H1 (cell line): ENCODE data around the gene CAP2. TPM values are rescaled to one million over a fixed set of nuclear protein-coding genes. Genes with fewer than 3 reads are reported as not detected.

ENCODE experiments used
- CTCF ChIA-PET: fragments of 300-600 bp; sonication (Branson Sonifier 250); formaldehyde crosslinking; loops from one replicate; lab custom pipeline; 2021; ENCODE audit not compliant: partially characterized antibody; lab: Charles Lee
- POLR2A ChIA-PET: fragments of 300-600 bp; sonication (Branson Sonifier 250); formaldehyde crosslinking; loops from one replicate; lab custom pipeline; 2021; ENCODE audit warnings: inconsistent platforms; ENCODE audit not compliant: partially characterized antibody; lab: Charles Lee
- DNase-seq, 2 experiments: peaks; one replicate each; pipeline versions ENCODE4 v3.0.0 to v3.0.0-alpha.2; 2010 to 2022; ENCODE audit warnings: low spot score in 2 of 2, low read depth in 1 of 2, mixed read lengths in 1 of 2
- FAIRE-seq: peaks from 2 replicates; lab custom pipeline; 2011; peaks lifted over from hg19 to GRCh38; lab: Jason Lieb, UNC
- H2AFZ ChIP-seq: 2 replicates; pipeline ENCODE4 v1.8.1; 2012; ENCODE audit warnings: low read length, inconsistent platforms
- H2AK5ac ChIP-seq: 2 replicates; pipeline ENCODE4 v1.6.1; 2013; ENCODE audit warnings: low read depth, low read length
- H2BK120ac ChIP-seq: replicated peaks from 2 replicates; pipeline ENCODE3; 2013; ENCODE audit warnings: low read depth, low read length, inconsistent platforms
- H2BK12ac ChIP-seq: 2 replicates; pipeline ENCODE4 v1.6.1; 2013; ENCODE audit warnings: low read depth, low read length
- H2BK15ac ChIP-seq: 2 replicates; pipeline ENCODE4 v1.6.1; 2013; ENCODE audit warnings: low read length
- H2BK20ac ChIP-seq: 2 replicates; pipeline ENCODE4 v1.6.1; 2013; ENCODE audit warnings: low read length
- H2BK5ac ChIP-seq: 2 replicates; pipeline ENCODE4 v1.6.1; 2013; ENCODE audit warnings: low read depth, low read length
- H3K14ac ChIP-seq: 2 replicates; pipeline ENCODE4 v1.6.1; 2013; ENCODE audit warnings: inconsistent platforms; ENCODE audit not compliant: insufficient read length
- H3K18ac ChIP-seq: 2 replicates; pipeline ENCODE4 v1.6.1; 2013; ENCODE audit warnings: low read length; ENCODE audit errors: extremely low read depth
- H3K23ac ChIP-seq: 2 replicates; pipeline ENCODE4 v1.6.1; 2013; ENCODE audit warnings: inconsistent platforms; ENCODE audit not compliant: insufficient read length
- H3K23me2 ChIP-seq: 2 replicates; pipeline ENCODE4 v1.6.1; 2013; ENCODE audit warnings: low read depth, low read length
- H3K27ac ChIP-seq: 2 replicates; pipeline ENCODE4 v1.6.1; 2011; ENCODE audit warnings: low read depth, low read length, inconsistent platforms
- H3K27me3 ChIP-seq, 4 experiments: replicated peaks in 1 of 4; 1 replicate in 1 of 4; 2 replicates in 3 of 4; pipeline versions ENCODE4 v1.6.1 to v1.8.1; 2011 to 2013; ENCODE audit warnings: low read length in 3 of 4, mild to moderate bottlenecking in 3 of 4, inconsistent platforms in 2 of 4, mixed read lengths in 2 of 4, moderate library complexity in 1 of 4; ENCODE audit not compliant: control insufficient read depth in 3 of 4, insufficient read depth in 3 of 4; ENCODE audit errors: extremely low read depth in 1 of 4
- H3K36me3 ChIP-seq, 4 experiments: 2 replicates each; pipeline versions ENCODE4 v1.6.1 to v1.8.1; 2011 to 2013; ENCODE audit warnings: mild to moderate bottlenecking in 4 of 4, low read length in 3 of 4, moderate library complexity in 2 of 4, control low read depth in 1 of 4, inconsistent platforms in 1 of 4; ENCODE audit not compliant: insufficient read depth in 4 of 4, control insufficient read depth in 2 of 4
- H3K4ac ChIP-seq: replicated peaks from 2 replicates; pipeline ENCODE3; 2013; ENCODE audit warnings: low read length, low read depth, mixed read lengths, inconsistent platforms; ENCODE audit not compliant: insufficient read length
- H3K4me1 ChIP-seq, 4 experiments: replicated peaks in 1 of 4; 1 replicate in 1 of 4; 2 replicates in 3 of 4; pipeline versions ENCODE4 v1.6.1 to v1.8.1; 2011 to 2013; ENCODE audit warnings: low read length in 3 of 4, inconsistent platforms in 2 of 4, mixed read lengths in 1 of 4; ENCODE audit not compliant: insufficient read depth in 4 of 4, control insufficient read depth in 3 of 4
- H3K4me2 ChIP-seq, 2 experiments: 2 replicates each; pipeline versions ENCODE4 v1.6.1 to v1.8.1; 2011 to 2013; ENCODE audit warnings: low read depth in 2 of 2, low read length in 2 of 2, control low read depth in 1 of 2, inconsistent platforms in 1 of 2, mild to moderate bottlenecking in 1 of 2; ENCODE audit not compliant: insufficient read depth in 1 of 2
- H3K4me3 ChIP-seq, 4 experiments: fragments of 200-600, 300-600 bp in 1 of 4; sonication (generic), shearing (Covaris generic), sonication (Bioruptor Twin) in 1 of 4; 2 replicates each; pipeline versions ENCODE4 v1.5.1 to v1.8.1; 2011 to 2016; ENCODE audit warnings: low read length in 4 of 4, low read depth in 3 of 4, control low read depth in 2 of 4, inconsistent platforms in 2 of 4, mild to moderate bottlenecking in 2 of 4, mixed read lengths in 1 of 4, moderate library complexity in 1 of 4; ENCODE audit not compliant: insufficient read depth in 2 of 4; ENCODE audit errors: extremely low read depth in 1 of 4
- H3K56ac ChIP-seq: replicated peaks from 2 replicates; pipeline ENCODE3; 2013; ENCODE audit warnings: low read depth, mild to moderate bottlenecking, mixed read lengths, low read length, inconsistent platforms; ENCODE audit not compliant: insufficient read length
- H3K79me1 ChIP-seq: 2 replicates; pipeline ENCODE4 v1.6.1; 2013; ENCODE audit warnings: low read depth, low read length, control low read depth
- H3K79me2 ChIP-seq, 2 experiments: 2 replicates each; pipeline versions ENCODE4 v1.6.1 to v1.8.1; 2012 to 2013; ENCODE audit warnings: low read length in 2 of 2, mild to moderate bottlenecking in 2 of 2, inconsistent platforms in 1 of 2; ENCODE audit not compliant: insufficient read depth in 2 of 2, control insufficient read depth in 1 of 2
- H3K9ac ChIP-seq, 4 experiments: replicated peaks in 1 of 4; 1 replicate in 1 of 4; 2 replicates in 3 of 4; pipeline versions ENCODE4 v1.6.1 to v1.8.1; 2011 to 2013; ENCODE audit warnings: low read depth in 3 of 4, low read length in 3 of 4, control low read depth in 2 of 4, mild to moderate bottlenecking in 2 of 4, moderate library complexity in 2 of 4, inconsistent platforms in 1 of 4; ENCODE audit errors: extremely low read depth in 1 of 4
- H3K9me3 ChIP-seq, 2 experiments: 2 replicates each; pipeline versions ENCODE4 v1.6.1 to v1.8.1; 2012 to 2013; ENCODE audit warnings: mild to moderate bottlenecking in 2 of 2, moderate library complexity in 2 of 2, control low read depth in 1 of 2, inconsistent platforms in 1 of 2, low read depth in 1 of 2, low read length in 1 of 2, mixed read lengths in 1 of 2; ENCODE audit not compliant: insufficient read depth in 2 of 2
- H4K20me1 ChIP-seq, 2 experiments: replicated peaks in 1 of 2; 2 replicates each; pipeline versions ENCODE3 to v1.8.1; 2011 to 2013; ENCODE audit warnings: inconsistent platforms in 2 of 2, low read length in 2 of 2, mild to moderate bottlenecking in 1 of 2; ENCODE audit not compliant: insufficient read depth in 2 of 2, control insufficient read depth in 1 of 2
- H4K5ac ChIP-seq: 2 replicates; pipeline ENCODE4 v1.6.1; 2013; ENCODE audit warnings: low read length, low read depth, mixed read lengths, inconsistent platforms; ENCODE audit not compliant: insufficient read length
- H4K8ac ChIP-seq: 2 replicates; pipeline ENCODE4 v1.8.0; 2013; ENCODE audit warnings: mild to moderate bottlenecking, moderate library complexity, low read length, inconsistent platforms; ENCODE audit not compliant: insufficient read depth; ENCODE audit errors: extremely low read depth
- H4K91ac ChIP-seq: replicated peaks from 2 replicates; pipeline ENCODE3; 2013; ENCODE audit warnings: low read length, mixed read lengths, inconsistent platforms; ENCODE audit not compliant: insufficient read length
- BCL11A ChIP-seq, 2 experiments: IDR thresholded peaks; one replicate each; pipeline ENCODE4 v1.6.1; 2011; ENCODE audit warnings: low read depth in 2 of 2, low read length in 2 of 2, mild to moderate bottlenecking in 2 of 2
- E2F6 ChIP-seq: IDR thresholded peaks from 2 replicates; pipeline ENCODE4 v1.6.1; 2012; ENCODE audit warnings: inconsistent platforms
- GABPA ChIP-seq: IDR thresholded peaks from 2 replicates; pipeline ENCODE4 v1.6.1; 2011; ENCODE audit warnings: mild to moderate bottlenecking, low read length, moderate library complexity, borderline replicate concordance; ENCODE audit not compliant: insufficient read depth
- JUN ChIP-seq: IDR thresholded peaks from 2 replicates; pipeline ENCODE4 v1.6.1; 2011; ENCODE audit warnings: low read depth, mild to moderate bottlenecking, improper control_type of control experiment, low read length
- PHF8 ChIP-seq: fragments of 200-600 bp; sonication (generic); conservative IDR thresholded peaks from 2 replicates; pipeline ENCODE4 v1.7.1; 2012; ENCODE audit warnings: low read depth, mild to moderate bottlenecking, inconsistent platforms, low read length, moderate library complexity
- POLR2A ChIP-seq, 2 experiments: IDR thresholded peaks; 1 replicate in 1 of 2; 2 replicates in 1 of 2; pipeline ENCODE4 v1.6.1; 2011; ENCODE audit warnings: low read depth in 2 of 2, low read length in 2 of 2, mild to moderate bottlenecking in 2 of 2; ENCODE audit errors: control extremely low read depth in 1 of 2
- RAD21 ChIP-seq, 2 experiments: IDR thresholded peaks in 1 of 2; conservative IDR thresholded peaks in 1 of 2; 2 replicates each; pipeline ENCODE4 v1.6.1; 2011; ENCODE audit warnings: low read depth in 2 of 2, low read length in 2 of 2, improper control_type of control experiment in 1 of 2, inconsistent platforms in 1 of 2, mild to moderate bottlenecking in 1 of 2, moderate library complexity in 1 of 2
- SIN3A ChIP-seq, 2 experiments: IDR thresholded peaks in 1 of 2; conservative IDR thresholded peaks in 1 of 2; 2 replicates each; pipeline ENCODE4 v1.6.1; 2011 to 2012; ENCODE audit warnings: low read length in 2 of 2, improper control_type of control experiment in 1 of 2, low read depth in 1 of 2, mild to moderate bottlenecking in 1 of 2
- SP2 ChIP-seq: IDR thresholded peaks from 2 replicates; pipeline ENCODE4 v1.6.1; 2012; ENCODE audit warnings: mild to moderate bottlenecking, low read length, inconsistent platforms
- SP4 ChIP-seq: IDR thresholded peaks from 2 replicates; pipeline ENCODE4 v1.6.1; 2012; ENCODE audit warnings: low read length, inconsistent platforms
- TBP ChIP-seq: IDR thresholded peaks from 2 replicates; pipeline ENCODE4 v1.6.1; 2011; ENCODE audit warnings: low read depth, low read length, improper control_type of control experiment
- WGBS, 2 experiments: shearing (Covaris generic) in 1 of 2; methylation state at CpG; one replicate each; pipeline versions ENCODE4 v1.1.6 to v1.1.7; 2013 to 2015; ENCODE audit warnings: low lambda C conversion rate in 2 of 2, mixed read lengths in 2 of 2, inconsistent platforms in 1 of 2, low coverage in 1 of 2, missing lambda C conversion rate in 1 of 2; ENCODE audit not compliant: insufficient replicate concordance in 2 of 2, insufficient coverage in 1 of 2, insufficient read length in 1 of 2; ENCODE audit errors: extremely low coverage in 1 of 2, missing lambda C conversion rate in 1 of 2; 5-methylcytosine and 5-hydroxymethylcytosine counted together
- polyA plus RNA-seq, 7 experiments: library from polyadenylated mRNA; depleted of rRNA in 3 of 7; stranded (reverse) in 5 of 7; unstranded in 2 of 7; fragments of >200 nt in 5 of 7; fragments of 200-250 nt in 2 of 7; gene quantifications; 1 replicate in 5 of 7; 2 replicates in 1 of 7; 4 replicates in 1 of 7; pipeline versions ENCODE4 v1.2.1 to v1.2.3, GENCODE V29; 2011 to 2013; ENCODE audit warnings: missing spikeins in 2 of 7, mixed read lengths in 2 of 7
- total RNA-seq: library from RNA; stranded (reverse); fragmentation: NEBNext Ultra II Directional; extraction: Animal tissue kit (Norgen Biotek cat#: 25700); gene quantifications from 2 replicates; pipeline ENCODE4 v1.2.1, GENCODE V29; 2021

CAP2 gene
- total and polyA plus RNA-seq, 2 of the 8 experiments (the other 6 are each of a cell fraction or from before 2014, with no cell fraction given), result 7.2 to 10.0 TPM

DNA sequence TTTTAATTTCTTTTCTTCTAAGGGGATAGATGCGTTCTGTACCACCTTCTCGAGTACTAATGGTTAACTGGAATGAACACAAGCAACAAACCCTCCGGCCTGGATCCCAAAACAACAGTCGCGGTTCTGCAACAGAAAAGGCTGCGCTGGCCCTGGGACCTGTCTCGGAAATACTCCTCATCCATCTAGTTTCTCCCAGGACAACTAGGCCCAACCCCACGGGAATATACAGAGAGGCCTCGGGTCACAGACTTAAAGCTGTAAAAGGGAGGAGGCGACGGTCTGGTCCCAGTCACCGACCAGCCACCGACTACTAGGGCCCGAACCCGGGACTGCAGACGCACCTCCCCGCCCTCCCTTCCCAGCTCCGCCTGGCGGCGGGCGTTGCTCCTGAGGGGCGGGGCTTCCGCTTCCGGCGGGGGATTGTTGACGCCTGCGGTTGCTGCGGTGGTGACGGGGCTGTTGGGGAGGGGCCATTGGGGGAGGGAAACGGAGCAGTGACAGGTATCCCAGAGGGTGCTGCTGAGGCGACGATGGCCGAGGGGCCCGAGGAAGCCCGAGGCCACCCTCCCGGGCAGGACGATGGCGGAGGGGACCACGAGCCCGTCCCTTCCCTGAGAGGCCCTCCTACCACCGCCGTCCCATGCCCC is 206.6 kb downstream of the CAP2 start, which contains the start of gene FAM8A1:
TSS of gene FAM8A1 (plus strand) at position 426 of the 650 bp plus-strand sequence. CDS start at position 534, 108 bp downstream.
- Histone ChIP-seq H3K23me2 (peaks cover 6% of the 10 kb centered on the region; the same call in 1 of the 2 replicates), H3K27ac (peak within 1 kb of the TSS; percentile 46; the same call in 1 of the 2 replicates), H3K27me3 (no peaks in the 10 kb centered on the region), H4K20me1 (no peaks in the 10 kb centered on the region), H3K4me2 (peak within 1 kb of the TSS; percentile 74 to 76), H2BK12ac (no peak within 1 kb of the TSS), H3K4ac (no peak within 1 kb of the TSS), H3K18ac (peak within 1 kb of the TSS; percentile 72; the same call in 1 of the 2 replicates), H4K5ac (no peak within 1 kb of the TSS), H3K79me2 (no peaks in the 10 kb centered on the region), H3K79me1 (no peaks in the 10 kb centered on the region), H2BK120ac (no peak within 1 kb of the TSS), H3K4me3 (peak within 1 kb of the TSS; percentile 53 to 95 (median 72)), H2AFZ (peak within 1 kb of the TSS; percentile 96), H2AK5ac (no peak within 1 kb of the TSS), H4K8ac (peak within 1 kb of the TSS; percentile 9; the same call in 1 of the 2 replicates), H4K91ac (no peak within 1 kb of the TSS), H3K9me3 (no peaks in the 10 kb centered on the region), H2BK15ac (no peak within 1 kb of the TSS), H2BK5ac (no peak within 1 kb of the TSS; the same call in 1 of the 2 replicates), H2BK20ac (no peak within 1 kb of the TSS), H3K14ac (no peak within 1 kb of the TSS), H3K9ac (peak within 1 kb of the TSS; percentile 0 to 70 (median 66); a peak in 6 of 7 replicates), H3K23ac (no peak within 1 kb of the TSS), H3K36me3 (no peaks in the 10 kb centered on the region), H3K56ac (peak within 1 kb of the TSS; percentile 61), H3K4me1 (0 out of 7 replicates have a peak, but pooled peaks cover 0 to 4% (median under 1%) of the 10 kb centered on the region in 4 experiments)
- WGBS, 2 experiments, result 24% methylated on average over 25 of the region's 42 CpGs; no CpG with 5 or more reads in 1 of the 2 experiments
- CTCF ChIA-PET, result interaction anchor here (0.6 to 2.8 kb wide), 7 partner anchors 9 to 449 kb away, joined by 3 to 15 read pairs (median 4); no protein-coding TSS in a partner anchor
- DNase-seq, result peak; percentile 90 to 96
- FAIRE-seq, result no peak
- POLR2A ChIA-PET, result interaction anchor here (0.6 to 3.2 kb wide), 11 partner anchors 10 to 205 kb away, joined by 3 to 14 read pairs (median 3); partner anchors contain the start of gene NUP153
- TF ChIP-seq JUN (no peak), SIN3A (conservative IDR thresholded peaks at IDR 0.05 in 1 of 2, IDR thresholded peaks at IDR 0.05 in 1 of 2; ENCODE audit: low read depth in 1 of 2, low read length in 2 of 2) (peak in 1 of 2 experiments; percentile 63; a peak in 2 of 4 replicates), SP4 (no peak), E2F6 (peak; percentile 29; the same call in 1 of the 2 replicates), BCL11A (IDR thresholded peaks at IDR 0.05; ENCODE audit: low read depth in 2 of 2, low read length in 2 of 2) (no peak), PHF8 (peak; percentile 66), GABPA (peak; percentile 94), RAD21 (IDR thresholded peaks at IDR 0.05 in 1 of 2, conservative IDR thresholded peaks at IDR 0.05 in 1 of 2; ENCODE audit: low read depth in 2 of 2, low read length in 2 of 2) (peak; percentile 17 to 35; a peak in 2 of 4 replicates), SP2 (no peak), TBP (0 out of 2 replicates have a peak, but pooled peaks have one; percentile 43), POLR2A (IDR thresholded peaks at IDR 0.05; ENCODE audit: control extremely low read depth in 1 of 2, low read depth in 2 of 2, low read length in 2 of 2) (peak; percentile 76)
